Measurements from ENCODE around the gene OR13C9.
"Not testable (repeated sequence)": the region's sequence is repeated elsewhere in the genome, so short reads cannot be mapped to it uniquely, and the experiment has no call there.

The OR13C9 gene

GRCh38 chr9:104606152-104606551 is 11.9 kb downstream of the OR13C9 start:
- DNase-seq (ENCODE audit: extremely low read depth, low read depth), result no peak
- TF ChIP-seq CTCF (IDR thresholded peaks at IDR 0.05; ENCODE audit: low read depth, low read length), result no peak

- DNase-seq (ENCODE audit: extremely low read depth, low read depth), result not testable (repeated sequence)
Observed at GRCh38 chr9:104605527-104605926, 12.5 kb downstream of the OR13C9 start, which contains the start of gene OR13C2. Gene OR13C2 (minus strand): TSS chr9:104605627. CDS start chr9:104605627, 0 bp downstream.

- no peak for DNase-seq (ENCODE audit: extremely low read depth, low read depth)
- no peak for TF ChIP-seq CTCF (IDR thresholded peaks at IDR 0.05; ENCODE audit: low read depth, low read length)
Observed at GRCh38 chr9:104604801-104605200, 13.2 kb downstream of the OR13C9 start.

- DNase-seq (ENCODE audit: extremely low read depth, low read depth), result not testable (repeated sequence)
Observed at GRCh38 chr9:104599313-104599712, 18.7 kb downstream of the OR13C9 start, which contains the start of gene OR13C5. Gene OR13C5 (minus strand): TSS chr9:104599413. CDS start chr9:104599413, 0 bp downstream.

- not testable (repeated sequence) for DNase-seq (ENCODE audit: extremely low read depth, low read depth)
Observed at GRCh38 chr9:104598749-104599148, 19.3 kb downstream of the OR13C9 start.

GRCh38 chr9:104589626-104590025 is 28.4 kb downstream of the OR13C9 start:
- TF ChIP-seq CTCF (IDR thresholded peaks at IDR 0.05; ENCODE audit: low read depth, low read length), result no peak
- DNase-seq (ENCODE audit: extremely low read depth, low read depth), result no peak

- no peak for TF ChIP-seq CTCF (IDR thresholded peaks at IDR 0.05; ENCODE audit: low read depth, low read length)
- peak; percentile 36 for DNase-seq (ENCODE audit: extremely low read depth, low read depth)
Observed at GRCh38 chr9:104586496-104587180, 31.4 kb downstream of the OR13C9 start.

- no peak for TF ChIP-seq CTCF (IDR thresholded peaks at IDR 0.05; ENCODE audit: low read depth, low read length)
- no peak for DNase-seq (ENCODE audit: extremely low read depth, low read depth)
Observed at GRCh38 chr9:104580562-104580961, 37.4 kb downstream of the OR13C9 start.

GRCh38 chr9:104577263-104577662 is 40.7 kb downstream of the OR13C9 start:
- DNase-seq (ENCODE audit: extremely low read depth, low read depth), result no peak
- TF ChIP-seq CTCF (IDR thresholded peaks at IDR 0.05; ENCODE audit: low read depth, low read length), result no peak
